BJ (cell line): Measurements from ENCODE around the gene MYO7B. TPM values are rescaled to one million over a fixed set of nuclear protein-coding genes. Genes with fewer than 3 reads are reported as not detected.

ENCODE experiments used
- CTCF ChIA-PET: fragments of 350-600 bp; formaldehyde crosslinking; extraction: SDS; loops from one replicate; lab custom pipeline; 2021; ENCODE audit warnings: antibody characterized with exemption, inconsistent platforms; lab: Yijun Ruan, JAX
- POLR2A ChIA-PET: fragments of 300-600 bp; sonication (Branson Sonifier 250); formaldehyde crosslinking; extraction: SDS; loops from one replicate; lab custom pipeline; 2021; ENCODE audit warnings: antibody characterized with exemption; lab: Charles Lee
- DNase-seq: peaks from one replicate; pipeline ENCODE4 v3.0.0-alpha.2; 2011; ENCODE audit warnings: low read depth
- H3K27me3 ChIP-seq: 2 replicates; pipeline ENCODE4 v1.6.0; 2011; ENCODE audit warnings: low read length; ENCODE audit not compliant: control insufficient read depth, insufficient read depth
- H3K36me3 ChIP-seq: 2 replicates; pipeline ENCODE4 v1.5.1; 2011; ENCODE audit warnings: low read length; ENCODE audit not compliant: control insufficient read depth, insufficient read depth
- H3K4me3 ChIP-seq: 2 replicates; pipeline ENCODE4 v1.5.1; 2011; ENCODE audit warnings: low read depth, mild to moderate bottlenecking, control low read depth, low read length
- polyA plus RNA-seq: library from polyadenylated mRNA; depleted of rRNA; stranded (reverse); fragments of >200 nt; gene quantifications from 2 replicates; pipeline ENCODE4 v1.2.3, GENCODE V29; 2011
- TF ChIP-seq, protein P1 (sequence below): IDR thresholded peaks from 2 replicates; pipeline ENCODE4 v1.5.1; 2011; ENCODE audit warnings: low read depth, mild to moderate bottlenecking, control low read depth, inconsistent platforms, low read length, moderate library complexity; ENCODE audit not compliant: insufficient read depth

Gene MYO7B
- polyA plus RNA-seq, 1 experiment: 0.36 TPM

DNA sequence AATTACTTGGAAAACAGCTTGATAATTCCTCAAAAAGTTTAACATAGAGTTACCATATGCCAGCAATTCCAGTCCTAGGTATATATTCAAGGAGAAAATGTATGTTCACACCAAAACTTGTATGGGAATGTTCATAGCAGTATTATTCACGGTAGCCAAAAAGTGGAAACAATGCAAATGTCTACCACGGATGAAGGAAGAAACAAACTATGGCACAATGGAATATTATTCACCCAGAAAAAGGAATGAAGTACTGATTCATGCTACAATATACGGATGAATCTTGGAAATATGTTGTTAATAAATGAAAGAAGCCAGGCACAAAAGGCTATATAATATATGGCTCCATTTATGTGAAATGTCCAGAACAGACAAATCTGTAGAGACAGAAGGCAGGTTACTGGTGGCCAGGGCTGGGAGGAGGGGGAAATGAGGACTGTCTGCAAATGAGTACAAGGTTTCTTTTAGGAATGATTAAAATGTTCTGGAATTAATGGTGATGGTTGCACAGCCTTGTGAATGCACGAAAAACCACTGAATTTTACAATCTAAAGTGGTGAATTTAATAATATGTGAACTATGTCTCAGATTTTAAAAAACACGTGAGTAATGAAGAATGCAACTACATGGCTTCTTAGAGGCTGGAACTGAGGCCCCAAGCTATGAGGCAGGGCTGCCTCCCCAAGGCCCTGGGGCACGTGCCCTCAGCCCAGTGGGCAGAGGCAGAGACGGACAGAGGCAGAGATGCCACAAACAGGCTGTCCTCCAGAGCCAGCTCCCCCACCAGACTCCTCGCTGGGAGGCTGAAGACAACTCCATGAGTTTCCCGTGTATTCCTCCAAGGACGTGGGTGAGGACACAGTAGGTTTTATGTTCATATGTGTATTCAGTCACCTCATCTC lies 134.8 kb downstream of the MYO7B start:
- POLR2A ChIA-PET: no interaction called here
- peak; percentile 82 for DNase-seq
- peaks cover 4% of the 10 kb centered on the region for H3K36me3 ChIP-seq
- TF ChIP-seq, protein P1, sequence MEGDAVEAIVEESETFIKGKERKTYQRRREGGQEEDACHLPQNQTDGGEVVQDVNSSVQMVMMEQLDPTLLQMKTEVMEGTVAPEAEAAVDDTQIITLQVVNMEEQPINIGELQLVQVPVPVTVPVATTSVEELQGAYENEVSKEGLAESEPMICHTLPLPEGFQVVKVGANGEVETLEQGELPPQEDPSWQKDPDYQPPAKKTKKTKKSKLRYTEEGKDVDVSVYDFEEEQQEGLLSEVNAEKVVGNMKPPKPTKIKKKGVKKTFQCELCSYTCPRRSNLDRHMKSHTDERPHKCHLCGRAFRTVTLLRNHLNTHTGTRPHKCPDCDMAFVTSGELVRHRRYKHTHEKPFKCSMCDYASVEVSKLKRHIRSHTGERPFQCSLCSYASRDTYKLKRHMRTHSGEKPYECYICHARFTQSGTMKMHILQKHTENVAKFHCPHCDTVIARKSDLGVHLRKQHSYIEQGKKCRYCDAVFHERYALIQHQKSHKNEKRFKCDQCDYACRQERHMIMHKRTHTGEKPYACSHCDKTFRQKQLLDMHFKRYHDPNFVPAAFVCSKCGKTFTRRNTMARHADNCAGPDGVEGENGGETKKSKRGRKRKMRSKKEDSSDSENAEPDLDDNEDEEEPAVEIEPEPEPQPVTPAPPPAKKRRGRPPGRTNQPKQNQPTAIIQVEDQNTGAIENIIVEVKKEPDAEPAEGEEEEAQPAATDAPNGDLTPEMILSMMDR: no peak
- no peak overlapping the region for H3K4me3 ChIP-seq
- no peaks in the 10 kb centered on the region for H3K27me3 ChIP-seq
- CTCF ChIA-PET: interaction anchor here (0.7 to 1.3 kb wide), 3 partner anchors 79 to 532 kb away, joined by 3 to 4 read pairs (median 3); no protein-coding TSS in a partner anchor

DNA sequence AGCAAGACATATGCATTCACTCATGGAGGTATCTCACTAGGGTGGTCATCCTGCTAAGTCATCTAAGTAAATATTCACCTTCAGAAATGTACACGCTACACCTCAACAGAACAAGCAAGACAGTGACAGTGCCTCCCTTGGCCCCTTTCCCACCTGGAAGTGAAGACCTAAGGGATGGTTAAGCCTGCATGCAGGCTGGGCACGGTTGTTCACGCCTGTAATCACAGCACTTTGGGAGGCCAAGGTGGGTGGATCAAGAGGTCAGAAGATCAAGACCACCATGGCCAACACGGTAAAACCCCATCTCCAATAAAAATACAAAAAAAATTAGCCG lies 135.4 kb downstream of the MYO7B start:
- CTCF ChIA-PET: interaction anchor here (0.7 to 1.2 kb wide), 2 partner anchors 79 to 533 kb away, joined by 3 to 4 read pairs; no protein-coding TSS in a partner anchor
- no peak for DNase-seq
- TF ChIP-seq, protein P1: no peak
- no peaks in the 10 kb centered on the region for H3K27me3 ChIP-seq
- no peak overlapping the region for H3K4me3 ChIP-seq
- POLR2A ChIA-PET: no interaction called here
- H3K36me3 ChIP-seq: peaks cover 4% of the 10 kb centered on the region

DNA sequence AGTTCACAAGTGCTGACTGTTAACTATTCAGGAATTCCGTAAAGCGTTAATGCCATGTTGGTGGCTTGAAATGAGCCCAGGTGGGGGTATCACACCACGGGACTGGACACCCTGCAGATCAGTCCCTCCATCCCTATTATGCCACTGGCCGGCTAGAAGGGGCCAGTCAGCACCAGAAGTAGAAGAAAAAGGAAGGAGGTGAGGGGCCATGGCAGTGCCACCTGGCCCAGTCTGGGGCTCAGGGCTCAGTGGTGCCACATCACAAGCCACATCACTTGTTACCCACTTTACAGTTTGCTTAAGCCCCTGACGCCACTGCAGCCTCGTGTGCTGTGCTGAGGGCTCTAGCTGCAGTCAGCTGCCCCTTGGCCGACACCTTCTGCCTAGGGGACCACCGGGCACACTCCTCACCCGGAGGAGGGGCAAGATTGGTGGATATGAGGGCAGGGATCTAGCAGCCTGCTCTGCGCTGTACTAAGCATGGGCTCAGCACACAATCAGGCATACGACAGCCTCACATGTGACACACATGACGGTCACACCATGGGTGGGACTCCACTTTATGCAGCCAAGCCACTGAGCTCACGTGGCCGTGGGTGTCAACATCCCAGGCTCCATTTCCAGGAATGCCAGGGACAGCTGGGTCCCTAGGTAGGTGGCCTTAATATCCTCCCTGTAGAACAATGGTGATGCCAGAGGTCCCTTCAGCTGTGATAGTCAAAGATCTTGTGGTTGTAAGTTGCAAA lies 136.2 kb downstream of the MYO7B start:
- no peak overlapping the region for H3K4me3 ChIP-seq
- H3K36me3 ChIP-seq: peaks cover 4% of the 10 kb centered on the region
- no peak for DNase-seq
- TF ChIP-seq, protein P1: no peak
- peaks cover 1% of the 10 kb centered on the region; the same call in 1 of the 2 replicates for H3K27me3 ChIP-seq
- POLR2A ChIA-PET: no interaction called here
- CTCF ChIA-PET: interaction anchor here (1.2 kb wide), 1 partner anchor 80 kb away, joined by 4 read pairs; no protein-coding TSS in a partner anchor

DNA sequence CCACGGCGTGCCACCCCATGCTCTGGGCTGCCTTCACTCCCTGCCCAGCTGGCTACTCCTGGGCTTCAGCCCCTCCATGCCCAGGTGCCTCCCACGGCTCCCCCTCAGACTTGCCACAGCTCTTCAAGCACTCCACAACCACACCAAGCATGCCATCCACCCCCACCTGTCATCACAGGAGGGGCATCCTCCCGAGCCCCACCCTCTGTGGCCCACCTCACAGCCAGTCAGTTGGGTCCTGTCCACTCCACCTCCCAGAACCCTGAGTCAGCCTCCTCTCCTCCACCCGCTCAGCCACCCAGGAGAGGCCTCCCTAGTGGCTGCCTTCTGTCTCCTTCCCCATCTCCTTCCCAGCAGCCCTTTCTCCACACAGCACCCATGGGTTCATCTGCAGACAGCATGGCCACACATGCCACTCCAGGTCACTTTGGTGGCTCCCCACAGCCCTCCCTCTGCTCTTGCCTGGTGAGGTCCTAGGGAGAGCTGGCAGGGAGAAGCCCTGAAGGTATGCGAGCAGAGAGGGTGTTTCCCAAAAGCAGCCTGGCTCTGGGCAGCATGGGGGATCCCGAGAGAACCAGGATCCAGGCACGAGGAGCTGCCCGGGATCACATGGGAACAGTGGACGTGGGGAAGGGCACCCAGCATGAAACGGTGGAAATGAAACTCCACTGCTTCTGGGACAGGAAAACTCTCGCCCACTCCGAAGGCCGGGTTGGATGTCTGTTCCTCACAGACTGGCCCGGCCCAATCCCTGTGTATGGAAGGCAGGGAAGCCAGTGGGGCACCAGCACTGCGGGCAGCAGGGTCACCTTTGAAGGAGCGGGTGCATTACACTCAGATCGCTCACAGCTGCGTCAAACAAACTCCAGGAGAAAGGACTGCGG lies 137.1 kb downstream of the MYO7B start:
- ChIA-PET POLR2A (no interaction called here), CTCF (interaction anchor here (3.5 kb wide), 1 partner anchor 22 kb away, joined by 17 read pairs; no protein-coding TSS in a partner anchor)
- Histone ChIP-seq H3K4me3 (no peak overlapping the region), H3K36me3 (peaks cover 4% of the 10 kb centered on the region), H3K27me3 (peaks cover 8% of the 10 kb centered on the region)
- no peak for DNase-seq
- TF ChIP-seq, protein P1: no peak
